Activated naive CD4-positive, alpha-beta T cell treated with anti-CD3 and anti-CD28 coated beads, Interleukin-2, amount 50 U/mL, for 16 hours (primary cell): ENCODE results near the gene UMODL1.
"Not testable (repeated sequence)": the region's sequence is repeated elsewhere in the genome, so short reads cannot be mapped to it uniquely, and the experiment has no call there.

Source experiments
- DNase-seq: peaks from one replicate; pipeline ENCODE4 v3.0.0-alpha.2; 2020

The UMODL1 gene

DNA sequence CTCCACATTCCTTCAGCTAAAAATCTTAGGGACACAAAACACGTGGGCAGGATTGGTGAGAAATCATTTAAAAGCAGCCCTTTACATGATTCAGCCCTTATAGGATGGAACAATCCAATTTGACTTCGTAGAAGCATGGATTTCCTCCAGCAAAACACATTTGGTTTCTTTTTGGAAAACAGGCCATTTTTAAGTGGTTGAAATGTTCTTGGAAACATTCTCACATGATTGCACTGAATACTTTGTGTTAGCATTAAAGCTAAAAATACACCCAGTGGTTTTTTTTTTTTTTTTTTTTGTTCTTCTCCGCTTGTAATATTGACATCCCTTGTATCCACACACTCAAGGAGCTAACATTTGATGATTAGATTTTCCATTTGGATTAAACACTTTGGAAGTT lies 105.7 kb downstream of the UMODL1 start:
- DNase-seq, result no peak

DNA sequence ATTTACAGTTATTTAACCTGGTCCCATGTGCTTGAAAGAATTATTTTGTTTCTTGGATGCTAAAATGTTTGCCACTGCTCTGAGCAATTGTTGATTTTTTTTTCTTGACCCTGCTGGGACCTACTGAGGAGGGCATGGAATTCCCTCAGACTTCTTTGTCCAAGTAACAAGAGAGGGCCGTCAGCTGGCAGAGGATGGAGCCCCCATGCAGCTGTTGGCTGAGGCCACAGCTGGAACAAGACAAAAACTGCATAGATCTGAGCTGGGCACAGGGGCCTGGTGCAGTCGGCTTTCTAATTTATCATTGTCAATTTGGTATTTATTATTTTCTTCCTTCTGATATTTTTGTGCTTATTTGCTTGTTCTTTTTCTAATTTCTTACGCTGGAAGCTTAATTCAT lies 108.2 kb downstream of the UMODL1 start:
- no peak for DNase-seq

DNA sequence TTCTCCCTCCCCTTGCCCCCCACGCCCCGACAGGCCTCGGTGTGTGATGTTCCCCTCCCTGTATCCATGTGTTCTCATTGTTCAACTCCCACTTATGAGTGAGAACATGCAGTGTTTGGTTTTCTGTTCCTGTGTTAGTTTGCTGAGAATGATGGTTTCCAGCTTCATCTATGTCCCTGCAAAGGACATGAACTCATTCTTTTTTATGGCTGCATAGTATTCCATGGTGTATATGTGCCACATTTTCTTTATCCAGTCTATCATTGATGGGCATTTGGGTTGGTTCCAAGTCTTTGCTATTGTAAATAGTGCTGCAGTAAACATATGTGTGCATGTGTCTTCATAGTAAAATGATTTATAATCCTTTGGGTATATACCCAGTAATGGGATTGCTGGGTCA lies 108.9 kb downstream of the UMODL1 start:
- not testable (repeated sequence) for DNase-seq

DNA sequence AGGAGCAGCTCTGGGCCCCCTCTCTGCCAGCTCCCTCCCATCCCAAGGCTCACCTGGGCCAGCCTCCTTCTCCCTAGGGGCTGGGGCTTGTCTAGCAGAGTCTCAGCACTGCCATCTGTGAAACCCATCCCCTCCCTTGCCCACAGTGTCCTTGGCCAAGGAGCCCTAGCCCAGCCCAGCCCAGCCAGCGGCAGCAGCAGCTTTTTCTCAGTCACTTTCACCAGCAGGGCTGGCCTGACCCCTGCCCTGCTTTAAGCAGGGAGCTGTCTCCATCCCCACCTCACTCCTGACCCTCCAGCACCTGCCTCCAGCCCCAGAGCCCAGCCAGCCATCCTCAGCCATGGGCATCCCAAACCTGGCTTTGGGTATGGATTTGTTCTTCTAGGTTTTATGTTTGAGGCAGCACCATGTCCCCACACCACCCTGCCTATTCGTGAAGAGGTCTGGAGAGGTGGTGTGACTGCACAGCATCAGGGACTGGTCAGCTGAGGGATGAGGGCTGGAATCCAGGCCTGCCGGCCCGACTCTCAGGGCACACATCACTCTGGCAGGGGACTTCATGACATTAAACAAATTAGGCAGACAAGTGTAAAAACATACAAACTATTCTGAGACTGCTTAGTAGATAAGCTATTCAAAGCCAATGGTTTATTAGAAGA lies 111.7 kb downstream of the UMODL1 start:
- no peak for DNase-seq

DNA sequence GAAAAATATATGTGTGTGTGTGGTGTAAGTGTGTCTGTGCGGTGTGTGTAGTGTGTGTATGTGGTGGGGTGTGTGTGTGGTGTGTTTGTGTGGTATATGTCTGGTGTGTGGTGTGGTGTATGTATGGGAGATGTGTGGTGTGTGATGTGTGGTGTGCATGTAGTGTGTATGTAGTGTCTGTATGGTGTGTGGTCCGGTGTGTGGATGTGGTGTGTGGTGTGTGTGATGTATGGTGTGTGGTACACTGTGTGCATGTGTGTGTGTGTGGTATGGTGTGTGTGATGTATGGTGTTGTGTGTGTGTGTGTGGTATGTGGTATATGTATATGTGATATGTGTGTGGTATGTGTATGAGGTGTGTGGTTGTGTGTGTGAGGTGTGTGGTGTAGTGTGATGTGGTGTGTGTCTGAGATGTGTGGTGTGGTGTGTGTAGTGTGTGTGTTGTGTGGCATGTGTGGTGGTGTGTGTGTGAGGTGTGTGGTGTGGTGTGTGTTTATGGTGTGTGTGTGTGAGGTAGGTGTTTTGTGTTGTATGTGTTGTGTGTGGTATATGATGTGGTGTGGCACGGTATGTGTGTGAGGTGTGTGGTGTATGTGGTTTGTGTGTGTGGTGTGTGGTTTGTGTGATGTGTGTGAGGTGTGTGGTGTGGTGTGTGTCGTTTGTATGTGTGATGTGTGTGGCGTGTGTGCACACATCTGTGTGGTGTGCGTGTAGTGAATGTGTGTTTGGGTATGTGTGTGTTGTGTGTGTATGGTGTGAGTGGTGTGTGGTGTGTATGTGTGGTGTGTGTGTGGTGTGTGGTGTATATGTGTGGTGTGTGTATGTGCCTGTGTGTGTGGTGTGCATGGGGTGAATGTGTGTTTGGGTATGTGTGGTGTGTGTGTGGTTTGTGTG lies 112.5 kb downstream of the UMODL1 start:
- no peak for DNase-seq

DNA sequence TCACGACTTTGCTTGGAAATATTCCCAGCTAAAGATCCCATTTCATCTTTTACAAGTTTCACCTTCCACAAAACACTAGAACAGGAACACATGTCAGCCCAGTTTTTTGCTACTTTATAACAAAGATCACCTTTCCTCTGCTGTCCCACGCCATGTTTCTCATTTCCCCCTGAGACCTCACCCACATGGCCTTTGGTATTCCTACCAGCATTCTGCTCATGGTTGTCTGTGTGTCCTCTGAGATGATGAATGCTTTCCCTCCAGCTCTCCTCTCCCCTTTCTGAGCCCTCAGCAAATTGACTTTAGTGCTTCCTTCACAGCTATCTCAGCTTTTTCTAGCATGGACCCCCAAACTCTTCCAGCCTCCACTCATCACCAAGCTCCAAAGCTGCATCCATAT lies 115.5 kb downstream of the UMODL1 start:
- DNase-seq, result no peak

DNA sequence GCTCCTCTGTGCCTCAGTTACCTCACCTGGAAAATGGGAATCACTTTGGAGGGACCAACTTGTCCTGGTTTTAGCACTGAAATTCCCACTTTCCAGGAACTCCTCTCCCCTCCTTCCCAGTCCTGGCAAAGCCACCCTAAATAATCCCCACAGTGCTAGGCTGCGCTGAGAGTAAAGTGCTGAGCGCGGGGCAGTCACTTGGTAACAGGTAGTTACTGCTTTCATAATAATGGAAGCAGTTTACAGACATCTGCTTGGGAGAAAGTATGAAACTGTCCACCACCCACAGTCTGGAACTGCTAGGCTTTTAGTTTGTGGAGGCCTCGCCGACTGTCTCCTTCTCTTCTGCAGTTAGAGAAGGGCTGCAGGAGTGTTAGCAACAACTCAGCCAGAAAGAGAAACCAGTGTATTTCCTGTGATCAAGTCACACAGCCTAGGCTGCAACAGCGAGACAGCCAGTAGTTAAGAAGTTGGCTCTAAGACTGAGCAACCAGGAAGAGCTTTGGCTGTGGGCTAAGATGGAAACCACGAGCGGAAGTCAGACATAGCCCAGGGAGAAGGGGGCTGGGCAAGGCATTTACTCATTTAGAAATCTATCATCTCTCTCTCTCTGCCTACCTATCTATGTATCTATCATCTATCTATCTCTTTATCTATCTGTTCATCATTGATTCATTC lies 117.0 kb downstream of the UMODL1 start:
- peak; percentile 73 for DNase-seq

DNA sequence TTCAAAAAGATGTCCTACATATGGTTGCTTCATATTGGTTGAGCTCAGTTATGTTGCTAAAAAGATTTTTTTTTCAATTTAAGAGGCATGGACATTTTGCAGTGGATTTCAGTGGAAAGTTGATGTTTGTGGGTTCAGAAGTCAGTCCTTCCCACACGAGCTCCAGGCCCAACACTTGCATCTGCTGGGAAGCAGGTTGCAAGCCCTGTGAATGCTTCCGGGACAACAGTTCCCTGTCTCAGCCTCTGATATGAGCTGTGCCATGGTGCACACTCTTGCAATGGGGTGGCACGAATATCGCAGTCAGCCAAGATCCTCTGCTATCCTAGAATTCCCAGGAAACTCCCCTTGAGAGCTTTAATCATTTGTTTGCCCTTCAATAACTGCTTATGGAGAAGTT lies 117.5 kb downstream of the UMODL1 start:
- DNase-seq, result no peak

DNA sequence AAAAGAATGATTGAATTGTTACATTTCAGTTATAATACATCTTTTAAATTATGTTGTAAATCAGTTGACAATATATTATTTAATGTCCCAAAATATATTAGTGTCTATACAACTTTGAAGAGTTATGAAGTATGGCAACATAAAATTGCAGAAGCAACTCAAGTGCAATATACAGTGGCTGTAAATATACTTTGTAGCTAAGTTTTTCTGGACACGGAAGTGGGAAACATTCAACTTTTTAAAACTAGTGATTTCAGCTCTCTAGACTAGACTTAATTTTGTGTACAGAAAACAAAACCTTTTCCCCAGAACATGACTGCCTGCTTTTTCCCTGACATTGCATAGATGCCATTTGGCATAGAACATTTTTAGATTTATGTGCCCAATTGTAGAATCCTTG lies 118.3 kb downstream of the UMODL1 start:
- DNase-seq, result no peak

DNA sequence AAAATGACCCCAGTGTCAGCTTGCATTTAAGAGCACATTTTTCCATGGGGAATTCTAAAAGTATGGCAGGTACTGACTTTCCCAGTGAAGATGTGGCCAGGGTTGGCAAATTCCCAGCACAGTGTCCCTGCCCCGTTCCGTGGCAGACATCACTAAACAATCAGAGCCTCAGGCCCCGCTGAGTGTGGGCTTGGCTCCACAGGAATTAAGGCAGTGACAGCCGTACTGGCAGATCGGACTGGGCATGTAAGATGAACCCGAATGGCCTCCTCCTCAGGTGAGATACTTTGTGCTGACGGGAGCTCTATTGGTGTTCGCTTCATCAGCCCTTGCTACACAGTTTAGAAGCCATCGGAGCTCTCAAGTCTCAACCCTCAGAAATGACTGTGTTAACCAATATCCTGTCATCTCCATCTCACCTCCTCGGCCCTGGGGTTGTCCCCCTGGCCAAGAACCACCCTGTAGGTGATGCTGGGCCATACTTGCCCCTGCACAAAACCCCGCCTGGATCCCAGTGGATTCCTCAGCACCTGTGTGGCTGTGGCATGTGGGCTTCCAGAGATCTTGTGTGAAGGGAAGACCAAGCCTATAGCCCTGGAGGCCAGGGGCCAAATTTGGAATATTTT lies 118.9 kb downstream of the UMODL1 start:
- DNase-seq, result no peak

DNA sequence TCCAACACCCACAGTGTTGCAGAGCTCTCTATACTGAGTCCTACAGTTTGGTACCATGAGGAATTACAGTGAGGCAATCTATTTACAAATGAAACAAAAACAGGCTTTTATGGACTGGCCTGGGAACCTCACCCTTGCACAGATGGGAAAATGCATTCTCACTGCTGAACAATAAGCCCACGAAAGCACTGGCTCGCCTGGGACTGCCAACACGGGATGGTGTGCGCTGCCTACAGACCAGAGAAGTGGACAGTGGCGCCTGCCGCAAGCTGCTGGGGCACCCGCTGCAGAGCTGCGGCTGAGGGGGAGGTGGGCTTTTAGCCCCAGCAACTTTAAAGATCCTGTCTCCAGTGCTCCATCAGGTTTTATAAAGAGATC lies 119.4 kb downstream of the UMODL1 start:
- no peak for DNase-seq

DNA sequence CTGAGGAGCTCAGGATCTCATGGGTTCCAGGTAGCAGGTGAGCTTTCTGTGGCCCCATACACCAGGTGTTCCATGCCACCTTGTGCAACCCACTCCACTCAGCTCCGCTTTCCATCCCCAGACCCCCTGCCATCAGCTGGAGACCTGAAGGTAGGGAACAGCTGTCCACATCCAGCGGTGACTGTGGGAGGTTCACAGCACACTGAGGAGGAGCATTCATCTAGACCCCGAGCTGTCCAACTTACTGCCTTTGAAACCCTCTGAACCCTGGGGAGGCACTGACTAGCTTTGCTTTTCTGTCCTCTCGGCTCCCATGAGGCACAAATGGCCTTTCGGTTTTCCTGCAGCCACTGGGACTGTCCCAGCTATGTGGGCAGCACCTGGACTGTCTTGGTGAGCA lies 119.9 kb downstream of the UMODL1 start:
- DNase-seq, result no peak

DNA sequence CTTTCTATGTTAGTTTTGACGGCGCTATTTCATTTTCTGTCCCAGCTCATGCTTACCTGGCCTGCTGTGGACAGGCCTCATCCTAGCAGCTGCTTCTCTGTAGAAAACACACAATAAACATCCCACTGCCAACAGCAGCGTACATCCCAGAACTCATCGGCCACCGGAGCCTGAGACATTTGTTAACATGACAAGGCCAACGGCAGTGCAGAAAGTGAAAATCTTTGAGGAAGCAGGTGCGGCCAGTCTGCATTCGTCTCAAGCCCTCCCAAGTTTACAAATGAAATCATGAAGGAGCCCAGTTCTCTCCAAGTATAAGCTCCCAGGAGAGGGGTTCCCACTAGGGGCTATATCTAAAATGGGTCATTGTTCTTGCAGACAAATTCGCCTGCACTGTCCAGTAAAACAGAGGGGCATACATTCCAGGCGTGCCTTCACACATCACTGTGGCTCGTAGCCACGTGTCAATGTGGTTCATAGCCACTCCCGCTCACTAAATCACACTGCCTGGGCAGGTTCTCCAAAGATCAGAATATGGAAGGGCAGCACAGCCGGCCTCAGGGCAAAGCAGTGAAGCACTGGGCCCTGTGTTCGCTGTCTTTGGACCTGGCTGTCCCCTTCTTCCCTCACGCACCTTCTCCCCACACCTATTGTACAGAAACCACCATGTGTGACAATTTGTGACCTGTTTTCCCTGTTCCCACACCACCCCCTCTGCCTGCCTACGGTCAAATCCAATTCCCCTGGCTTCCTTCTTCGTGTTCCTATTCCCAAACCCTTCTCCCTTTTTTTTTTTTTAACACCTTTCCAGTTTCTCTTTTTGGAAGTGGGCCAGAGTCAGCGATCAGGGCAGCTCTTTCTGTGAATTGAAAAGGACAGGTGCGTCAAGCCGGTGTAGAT lies 120.8 kb downstream of the UMODL1 start:
- no peak for DNase-seq
